Posterior vena cava (tissue), 2 donors: ENCODE results near the gene TNPO2. TPM values are rescaled to one million over a fixed set of nuclear protein-coding genes. Genes with fewer than 3 reads are reported as not detected.
"Not testable (repeated sequence)": the region's sequence is repeated elsewhere in the genome, so short reads cannot be mapped to it uniquely, and the experiment has no call there.

Experiments used
- DNase-seq: peaks from one replicate; pipeline ENCODE4 v3.0.0-alpha.2; 2020; ENCODE audit warnings: low spot score
- intact Hi-C, 2 donors: fragments of 100-400 bp; cut with DNase I; formaldehyde crosslinking; loops; one replicate each; pipeline versions ENCODE4 v1.14.1 to v1.14.2; 2022 to 2023
- total RNA-seq, 2 donors: library from RNA; stranded (reverse); fragmentation: NEBNext Ultra II Directional; extraction: Animal tissue kit (Norgen Biotek cat#: 25700); gene quantifications; one replicate each; pipeline ENCODE4 v1.2.1, GENCODE V29; 2021
- donor health status: DM: yes; HTN: yes; CAD: no.
- donor health status: DM: yes; HTN: yes; CAD: no.

Gene TNPO2
- total RNA-seq, 2 donors from 2014 or later = 57.5 to 59.2 TPM

DNA sequence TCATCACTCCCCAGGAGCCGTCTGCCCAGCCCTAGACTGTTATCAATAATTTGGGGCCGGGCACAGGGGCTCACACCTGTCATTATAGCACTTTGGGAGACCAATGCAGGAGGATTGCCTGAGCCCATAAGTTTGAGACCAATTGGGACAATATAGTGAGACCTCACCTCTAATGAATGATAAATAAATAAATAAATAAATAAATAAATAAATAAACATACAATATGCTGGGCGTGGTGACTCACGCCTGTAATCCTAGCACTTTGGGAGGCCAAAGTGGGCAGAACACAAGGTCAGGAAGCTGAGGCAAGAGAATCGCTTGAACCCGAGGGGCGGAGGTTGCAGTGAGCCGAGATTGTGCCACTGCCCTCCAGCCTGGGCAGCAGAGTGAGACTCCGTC, 10.4 kb downstream of the TNPO2 start:
- DNase-seq, intact Hi-C loops: not testable (repeated sequence)

- DNase-seq, intact Hi-C loops: not testable (repeated sequence)
These were observed 11.7 kb downstream of the TNPO2 start for GRCh38 chr19:12712077-12712476.

GRCh38 chr19:12711187-12711586, 12.5 kb downstream of the TNPO2 start:
- DNase-seq = no peak
- intact Hi-C loops = no loop called here

DNA sequence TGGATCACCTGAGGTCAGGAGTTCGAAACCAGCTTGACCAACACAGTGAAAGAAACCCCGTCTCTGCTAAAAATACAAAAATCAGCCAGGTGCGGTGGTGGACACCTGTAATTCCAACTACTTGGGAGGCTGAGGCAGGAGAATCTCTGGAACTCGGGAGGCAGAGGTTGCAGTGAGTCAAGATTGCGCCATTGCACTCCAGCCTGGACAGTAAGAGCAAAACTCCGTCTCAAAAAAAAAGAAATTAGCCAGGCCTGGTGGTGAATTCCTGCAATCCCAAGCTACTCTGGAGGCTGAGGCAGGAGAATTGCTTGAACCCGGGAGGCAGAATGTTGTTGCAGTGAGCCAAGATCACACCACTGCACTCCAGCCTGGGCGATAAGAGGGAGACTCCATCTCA, 15.1 kb downstream of the TNPO2 start:
- intact Hi-C loops = no loop called here

GRCh38 chr19:12706332-12706718, 17.4 kb downstream of the TNPO2 start:
- intact Hi-C loops = no loop called here

More for the DNA sequence above, 15.1 kb downstream of the TNPO2 start:
- DNase-seq = no peak

GRCh38 chr19:12705654-12706331, 17.9 kb downstream of the TNPO2 start:
- intact Hi-C loops = no loop called here
- DNase-seq = no peak

More at GRCh38 chr19:12706332-12706718, 17.4 kb downstream of the TNPO2 start:
- no peak for DNase-seq

DNA sequence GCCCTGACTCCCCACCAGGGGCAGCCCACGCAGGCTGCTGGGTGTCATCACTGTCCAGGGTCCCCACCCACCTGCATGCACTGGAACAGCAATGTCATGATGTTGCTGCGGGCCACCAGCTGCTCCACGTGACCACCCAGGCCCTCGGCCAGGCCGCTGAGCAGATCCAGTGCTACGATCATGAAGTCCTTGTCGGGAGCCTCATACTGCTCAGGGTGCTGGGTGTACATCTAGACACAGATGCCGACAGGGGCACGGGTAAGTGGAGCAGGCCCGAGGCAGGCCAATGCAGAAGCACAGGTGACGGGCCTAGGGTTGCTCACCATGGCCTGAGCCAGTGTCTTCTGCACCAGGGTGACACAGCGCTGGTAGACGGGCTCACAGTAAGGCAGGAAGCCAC, 18.6 kb downstream of the TNPO2 start:
- DNase-seq = no peak
- intact Hi-C loops = no loop called here

DNA sequence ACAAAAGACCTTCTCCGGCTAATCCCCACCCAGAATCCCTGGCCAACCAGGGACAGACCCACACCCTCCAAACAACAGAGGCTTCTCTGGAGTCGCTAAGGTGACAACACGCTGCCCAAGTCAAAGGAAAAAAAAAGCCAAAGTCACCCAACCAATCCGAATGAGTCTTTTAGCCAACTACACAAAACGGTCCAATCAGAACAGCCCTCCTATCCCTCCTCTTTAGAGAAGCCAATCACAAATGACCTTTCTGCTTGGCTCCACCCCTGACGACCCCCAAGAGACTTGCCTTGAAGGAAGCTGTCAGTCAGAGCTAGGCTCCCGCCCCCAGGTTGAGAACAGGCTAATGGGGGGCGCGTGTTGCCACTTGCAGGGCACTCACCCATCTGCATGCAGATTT, 20.7 kb downstream of the TNPO2 start:
- intact Hi-C loops = no loop called here
- no peak for DNase-seq

DNA sequence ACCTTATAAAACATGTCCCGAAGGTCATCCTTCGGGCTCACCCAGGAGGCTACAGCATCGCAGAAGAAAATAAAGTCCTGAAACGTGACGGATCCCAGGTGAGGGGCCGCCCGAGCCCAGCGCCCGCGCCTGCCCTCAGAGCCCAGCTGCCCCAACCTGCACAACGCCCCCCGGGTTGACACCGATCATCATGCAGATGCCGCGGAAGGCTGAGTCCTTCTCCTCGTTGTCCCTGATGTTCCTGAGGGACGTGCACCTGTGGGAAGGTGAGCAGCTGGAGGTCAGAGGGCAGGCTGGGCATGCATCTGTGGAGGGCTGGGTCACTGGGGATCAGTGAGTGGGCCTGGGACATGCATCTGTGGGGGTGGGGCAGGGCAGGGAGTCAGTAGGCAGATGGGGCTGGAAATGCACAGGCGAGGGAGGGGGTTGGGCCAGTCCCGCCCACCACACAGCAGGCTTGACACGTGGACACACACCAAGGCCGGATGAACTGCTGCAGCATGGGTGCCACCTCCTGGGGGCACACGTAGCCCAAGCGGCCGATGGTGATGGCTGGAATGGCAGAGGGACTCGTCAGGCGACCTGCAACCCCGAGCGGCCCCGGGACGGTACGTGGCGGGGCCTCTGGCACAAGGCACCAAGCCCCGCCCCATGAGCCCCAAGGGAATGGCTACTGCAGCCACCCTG, 22.0 kb downstream of the TNPO2 start:
- intact Hi-C loops = no loop called here
- DNase-seq = no peak

GRCh38 chr19:12698138-12698537, 25.6 kb downstream of the TNPO2 start:
- intact Hi-C loops = no loop called here
- no peak for DNase-seq

GRCh38 chr19:12697425-12697824, 26.3 kb downstream of the TNPO2 start:
- DNase-seq = not testable (repeated sequence)
- intact Hi-C loops = loop anchor here in 1 of 2 donors (2.0 kb wide), 1 partner anchor 35 kb away; no protein-coding TSS in a partner anchor

DNA sequence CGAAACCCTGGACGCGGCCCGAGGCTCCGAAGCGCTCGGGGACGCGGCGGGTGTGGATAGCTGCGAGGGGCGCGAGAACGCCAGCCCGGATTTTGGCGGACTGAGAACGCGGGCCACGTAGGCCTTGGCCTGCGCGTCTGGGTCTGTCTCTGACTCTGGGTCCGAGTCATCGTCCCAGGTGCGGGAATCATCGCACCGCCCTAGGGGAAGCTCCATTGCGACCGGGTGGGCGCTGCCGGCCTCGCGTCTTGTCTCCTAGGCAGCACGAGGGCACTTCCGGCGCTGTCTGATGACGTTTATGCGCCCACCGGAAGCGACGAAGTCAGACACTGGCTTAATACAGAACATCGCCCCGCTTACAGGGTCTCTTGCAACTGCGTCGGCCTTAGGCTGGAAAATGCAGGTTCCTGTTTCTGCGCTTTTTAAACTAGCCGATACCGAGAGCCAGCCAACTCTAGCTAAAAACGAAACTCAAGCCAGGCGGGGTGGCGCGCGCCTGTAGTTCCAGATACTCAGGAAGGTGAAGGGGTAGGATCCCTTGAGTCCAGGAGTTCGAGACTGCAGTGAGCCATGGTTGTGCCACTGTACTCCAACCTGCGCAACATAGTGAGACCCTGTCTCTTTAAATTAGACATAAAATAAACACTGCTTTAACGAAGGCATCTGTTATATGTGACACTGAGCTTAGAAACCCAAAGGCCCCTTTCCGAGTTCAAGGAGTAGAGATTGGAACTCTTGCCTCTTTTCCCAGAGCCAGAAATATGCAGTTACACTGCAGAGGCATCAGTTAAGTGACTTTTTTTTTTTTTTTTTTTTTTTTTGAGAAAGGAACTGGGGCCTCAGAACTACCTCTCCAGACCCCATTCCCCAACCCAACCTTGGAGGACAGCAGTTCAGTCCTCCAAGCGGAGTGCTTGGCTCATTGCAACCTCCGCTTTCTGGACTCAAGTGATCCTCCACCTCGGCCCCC, 27.1 kb downstream of the TNPO2 start, which contains the start of gene FBXW9:
Gene FBXW9, minus strand, starts transcription at position 266 of the 970 bp plus-strand sequence. Its CDS starts 50 bp downstream, at position 216.
- intact Hi-C loops = loop anchor here in 1 of 2 donors (2.0 kb wide), 1 partner anchor 36 kb away; no protein-coding TSS in a partner anchor
- DNase-seq = peak; percentile 99

DNA sequence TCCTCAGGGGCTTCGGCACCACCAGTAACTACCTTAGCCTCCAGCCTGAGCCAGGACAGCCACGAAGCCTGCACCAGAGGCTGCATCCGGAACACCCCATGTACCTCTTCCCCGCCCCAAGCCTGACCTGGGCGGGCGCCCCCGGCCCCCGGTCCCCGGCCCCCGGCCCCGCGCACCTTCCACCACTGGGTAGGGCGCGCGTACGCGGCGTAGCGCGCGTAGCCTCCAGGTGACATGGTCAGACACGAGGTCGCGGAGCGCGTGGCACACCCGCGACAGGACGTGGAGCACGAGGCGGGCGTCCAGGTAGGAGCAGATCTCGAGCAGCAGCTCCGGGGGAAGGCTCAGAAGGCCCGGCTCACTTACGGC, 27.8 kb downstream of the TNPO2 start:
- intact Hi-C loops = loop anchor here in 1 of 2 donors (2.0 kb wide), 1 partner anchor 37 kb away; no protein-coding TSS in a partner anchor

DNA sequence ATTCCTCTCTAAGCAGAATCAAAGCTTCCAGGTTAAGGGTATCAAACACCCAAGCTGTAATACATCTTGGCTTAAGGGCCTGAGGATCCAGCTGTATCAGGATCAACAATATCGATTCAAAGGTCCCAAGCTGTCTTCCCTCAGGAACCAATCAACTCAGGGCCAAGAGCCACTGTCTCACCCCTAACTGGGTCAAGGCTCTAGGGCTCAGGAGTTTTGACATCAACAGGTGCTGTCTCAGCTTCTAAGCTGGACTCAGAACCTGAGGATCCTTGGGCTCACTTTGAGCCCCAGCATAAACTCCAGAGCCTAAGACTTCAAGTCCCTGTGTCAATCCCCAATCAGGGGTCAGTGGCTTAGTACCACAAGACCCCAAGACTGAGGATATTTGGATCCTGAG, 28.2 kb downstream of the TNPO2 start:
- intact Hi-C loops = no loop called here
- DNase-seq = no peak

More for the DNA sequence above, 27.8 kb downstream of the TNPO2 start:
- no peak for DNase-seq

- intact Hi-C loops = no loop called here
- DNase-seq = no peak
These were observed 28.6 kb downstream of the TNPO2 start for GRCh38 chr19:12695096-12695495.

DNA sequence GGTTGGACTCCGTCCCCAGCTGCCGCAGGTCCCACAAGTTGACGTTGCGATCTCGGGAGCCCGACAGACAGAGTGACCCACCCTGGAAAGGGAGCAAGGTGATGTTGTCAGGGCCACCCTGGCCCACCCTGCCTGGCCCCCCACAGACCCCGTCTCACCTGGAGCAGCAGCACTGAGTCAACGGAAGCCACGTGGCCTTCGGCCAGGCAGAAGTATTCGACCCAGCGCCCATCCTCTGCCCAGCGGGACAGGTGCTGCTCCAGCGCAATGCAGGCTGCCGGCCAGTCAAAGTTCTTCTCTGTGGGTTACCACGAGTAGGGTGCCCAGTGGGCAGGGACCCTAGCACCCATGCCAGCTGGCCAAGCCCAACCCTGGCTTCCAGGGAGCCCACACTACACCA, 29.1 kb downstream of the TNPO2 start:
- no peak for DNase-seq

DNA sequence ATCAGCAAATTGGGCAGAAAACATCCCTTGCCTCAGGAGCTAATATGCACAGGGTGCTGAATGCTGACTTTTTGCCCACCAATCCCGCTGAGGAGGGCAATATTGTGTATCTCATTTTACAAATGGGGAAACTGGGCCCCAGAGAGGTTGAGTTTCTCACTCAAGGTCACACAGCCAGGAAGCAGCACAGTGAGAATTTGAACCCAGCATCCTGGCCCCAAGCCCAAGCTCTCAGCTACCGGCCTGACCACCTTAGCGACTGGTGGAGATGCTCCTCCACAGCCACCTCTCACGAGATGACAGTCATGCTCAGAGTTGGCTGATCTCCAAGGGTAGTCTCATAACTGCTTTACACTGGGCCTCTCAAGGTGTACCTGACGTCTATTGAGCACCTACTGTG, 30.8 kb downstream of the TNPO2 start:
- intact Hi-C loops = no loop called here
- no peak for DNase-seq

More for the DNA sequence above, 29.1 kb downstream of the TNPO2 start:
- intact Hi-C loops = no loop called here

DNA sequence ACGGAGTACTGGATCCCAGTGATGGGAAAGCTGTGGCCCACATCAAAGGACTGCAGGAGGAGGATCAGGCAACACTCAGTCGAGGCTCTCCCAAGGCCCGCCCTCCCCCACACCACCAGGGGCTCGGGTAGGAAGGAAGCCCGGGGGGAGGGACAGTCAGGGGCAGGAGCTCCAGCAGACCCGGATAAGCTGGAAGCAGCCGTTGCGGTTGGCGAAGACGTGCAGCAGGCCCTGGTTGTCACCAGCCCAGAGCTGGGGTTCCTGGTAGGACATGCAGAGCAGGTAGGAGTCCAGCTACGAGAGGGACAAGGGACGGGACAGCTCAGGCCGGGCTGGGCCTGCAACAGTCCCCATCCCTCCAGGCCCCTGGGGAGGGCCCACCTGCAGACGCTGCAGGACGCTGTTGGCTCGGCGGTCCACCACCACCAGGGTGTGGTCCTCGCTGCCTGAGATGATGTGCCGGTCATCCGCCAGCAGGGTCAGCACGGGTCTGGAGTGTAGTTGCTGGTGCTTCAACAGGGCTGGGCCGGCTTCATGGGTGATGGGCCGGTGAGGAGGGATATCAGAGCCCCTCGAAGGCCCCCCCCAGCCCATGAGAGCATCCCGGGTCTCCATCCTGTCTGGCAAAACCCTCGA, 34.0 kb downstream of the TNPO2 start:
- no peak for DNase-seq
- intact Hi-C loops = no loop called here

GRCh38 chr19:12689012-12689411, 34.7 kb downstream of the TNPO2 start:
- intact Hi-C loops = no loop called here
- no peak for DNase-seq
